LHCN-M2 (cell line): Measurements from ENCODE around the gene RIPOR2. TPM values are rescaled to one million over a fixed set of nuclear protein-coding genes. Genes with fewer than 3 reads are reported as not detected.

Experiments used
- DNase-seq: peaks from one replicate; pipeline ENCODE4 v3.0.0-alpha.2; 2012; ENCODE audit warnings: low read depth
- polyA plus RNA-seq: library from polyadenylated mRNA; unstranded; fragments of >200 nt; gene quantifications from one replicate; pipeline ENCODE4 v1.2.1, GENCODE V29; 2012; ENCODE audit warnings: missing spikeins
- total RNA-seq: library from RNA; depleted of rRNA; stranded (reverse); fragments of >200 nt; gene quantifications from 2 replicates; pipeline ENCODE4 v1.2.3, GENCODE V29; 2014; rRNA removed

The RIPOR2 gene
- 0.64 and 1.7 TPM in 2 replicates for total RNA-seq
- polyA plus RNA-seq, result 1.7 TPM

GRCh38 chr6:24935366-24936152 lies at the start of gene RIPOR2:
Gene RIPOR2 (minus strand): TSS chr6:24935960. CDS start chr6:24935898, 62 bp downstream.
- DNase-seq, result no peak

GRCh38 chr6:24985323-24985722 lies 49.6 kb upstream of the RIPOR2 start:
- DNase-seq, result no peak

GRCh38 chr6:24982231-24982630 lies 46.5 kb upstream of the RIPOR2 start:
- DNase-seq, result no peak

GRCh38 chr6:24981386-24981760 lies 45.6 kb upstream of the RIPOR2 start:
- DNase-seq, result no peak

GRCh38 chr6:24980507-24981385 lies 45.0 kb upstream of the RIPOR2 start:
- no peak for DNase-seq

- no peak for DNase-seq
Observed at GRCh38 chr6:24979176-24979575, 43.4 kb upstream of the RIPOR2 start.

GRCh38 chr6:24974182-24975171 lies 38.7 kb upstream of the RIPOR2 start:
- peak; percentile 17 for DNase-seq

- no peak for DNase-seq
Observed at GRCh38 chr6:24972311-24972958, 36.7 kb upstream of the RIPOR2 start.

- DNase-seq, result no peak
Observed at GRCh38 chr6:24971067-24971466, 35.3 kb upstream of the RIPOR2 start.

- DNase-seq, result no peak
Observed at GRCh38 chr6:24969343-24969860, 33.6 kb upstream of the RIPOR2 start.

GRCh38 chr6:24968783-24969182 lies 33.0 kb upstream of the RIPOR2 start:
- DNase-seq, result no peak

GRCh38 chr6:24967211-24967610 lies 31.5 kb upstream of the RIPOR2 start:
- no peak for DNase-seq

- no peak for DNase-seq
Observed at GRCh38 chr6:24966381-24966780, 30.6 kb upstream of the RIPOR2 start.

GRCh38 chr6:24963887-24964570 lies 28.3 kb upstream of the RIPOR2 start:
- no peak for DNase-seq

GRCh38 chr6:24963339-24963738 lies 27.6 kb upstream of the RIPOR2 start:
- no peak for DNase-seq

- no peak for DNase-seq
Observed at GRCh38 chr6:24961852-24962251, 26.1 kb upstream of the RIPOR2 start.

- DNase-seq, result no peak
Observed at GRCh38 chr6:24960991-24961475, 25.3 kb upstream of the RIPOR2 start.

- DNase-seq, result no peak
Observed at GRCh38 chr6:24959319-24959718, 23.6 kb upstream of the RIPOR2 start.

GRCh38 chr6:24957199-24957598 lies 21.4 kb upstream of the RIPOR2 start:
- DNase-seq, result no peak

- no peak for DNase-seq
Observed at GRCh38 chr6:24953726-24954125, 18.0 kb upstream of the RIPOR2 start.
